ENCODE data around the gene SHROOM4. TPM values are rescaled to one million over a fixed set of nuclear protein-coding genes. Genes with fewer than 3 reads are reported as not detected.

SHROOM4 gene
- total RNA-seq, 1 experiment from 2014 or later, result 0.05 TPM

- H3K4me3 ChIP-seq (replicated peaks in 1 of 2; ENCODE audit: low read depth in 1 of 2, low read length in 2 of 2), result no peak overlapping the region
- H4K20me1 ChIP-seq (ENCODE audit: insufficient read depth), result no peaks in the 10 kb centered on the region; the same call in 1 of the 2 replicates
- no peak overlapping the region for H3K27ac ChIP-seq (ENCODE audit: low read depth, low read length)
- POLR2A ChIA-PET, result no interaction called here
- intact Hi-C loops (cut with micrococcal nuclease), result loop anchor here (10.0 kb wide), 1 partner anchor 64 kb away; no protein-coding TSS in a partner anchor
- H3K36me3 ChIP-seq (ENCODE audit: control insufficient read depth in 1 of 2, insufficient read depth in 2 of 2, low read length in 2 of 2), result no peaks in the 10 kb centered on the region
- H3K9me2 ChIP-seq (ENCODE audit: insufficient read depth), result no peaks in the 10 kb centered on the region
- DNase-seq (ENCODE audit: low read depth, low spot score), result no peak
- TF ChIP-seq CEBPB (IDR thresholded peaks at IDR 0.05; ENCODE audit: low read depth), result no peak
- TF ChIP-seq MAX (IDR thresholded peaks at IDR 0.05), result no peak
- TF ChIP-seq YY1 (IDR thresholded peaks at IDR 0.05; ENCODE audit: extremely low read depth, insufficient replicate concordance, low read depth, low read length), result no peak
- TF ChIP-seq RAD21 (IDR thresholded peaks at IDR 0.05; ENCODE audit: low read depth), result no peak
- TF ChIP-seq ZNF274 (IDR thresholded peaks at IDR 0.05; ENCODE audit: low read depth, low read length), result no peak
- no peak for TF ChIP-seq SRF (IDR thresholded peaks at IDR 0.05; ENCODE audit: low read depth)
- no peak for TF ChIP-seq ATF3 (IDR thresholded peaks at IDR 0.05)
- no peak for TF ChIP-seq EZH2 (IDR thresholded peaks at IDR 0.05)
- no peak for TF ChIP-seq CBX3 (IDR thresholded peaks at IDR 0.05; ENCODE audit: low read depth)
- no peak for TF ChIP-seq ELF1 (IDR thresholded peaks at IDR 0.05; ENCODE audit: borderline replicate concordance, low read depth)
- TF ChIP-seq FOSL1 (IDR thresholded peaks at IDR 0.05; ENCODE audit: low read depth), result no peak
- no peak for TF ChIP-seq SP1 (IDR thresholded peaks at IDR 0.05; ENCODE audit: low read depth)
- no peak for TF ChIP-seq CTCF (IDR thresholded peaks at IDR 0.05 in 2 of 3, conservative IDR thresholded peaks at IDR 0.05 in 1 of 3; ENCODE audit: borderline replicate concordance in 1 of 3, insufficient read depth in 1 of 3, low read depth in 2 of 3, low read length in 2 of 3)
- no peak for ATAC-seq
- RAD21 ChIA-PET (ENCODE audit: low non-redundant PET in 1 of 2, low total read pairs in 2 of 2, uncharacterized antibody in 2 of 2, unreplicated experiment in 2 of 2), result no interaction called here
- no peak overlapping the region for H3K9ac ChIP-seq (ENCODE audit: low read length)
- CTCF ChIA-PET, result no interaction called here
- H3K9me3 ChIP-seq (ENCODE audit: control insufficient read depth in 1 of 2, insufficient read depth in 1 of 2, low read depth in 1 of 2, low read length in 2 of 2), result no peaks in the 10 kb centered on the region
- H2AFZ ChIP-seq (ENCODE audit: low read depth, low read length, poor library complexity, severe bottlenecking), result no peak overlapping the region
- no peaks in the 10 kb centered on the region for H3K79me2 ChIP-seq (ENCODE audit: insufficient read depth, low read length)
- no peaks in the 10 kb centered on the region for H3K27me3 ChIP-seq (ENCODE audit: insufficient read depth, low read length)
- H3K4me2 ChIP-seq (ENCODE audit: low read length), result no peak overlapping the region
- no TSS peak for BruUV-seq (replicated peaks)
- no peaks in the 10 kb centered on the region for H3K4me1 ChIP-seq (ENCODE audit: control insufficient read depth in 1 of 2, insufficient read depth in 2 of 2, low read length in 2 of 2)
Measured at GRCh38 chrX:50700921-50701320, 113.1 kb downstream of the SHROOM4 start.
